Measurements from ENCODE around the gene REC8. TPM values are rescaled to one million over a fixed set of nuclear protein-coding genes. Genes with fewer than 3 reads are reported as not detected.

Gene REC8
- total RNA-seq, 1 experiment from 2014 or later = 0.66 TPM

- Histone ChIP-seq H3K36me3 (peaks cover 6% of the 10 kb centered on the region; the same call in 1 of the 2 replicates), H3K4me3 (no peak overlapping the region), H3K27me3 (no peaks in the 10 kb centered on the region), H3K9me3 (no peaks in the 10 kb centered on the region)
- no peak for DNase-seq
Observed at GRCh38 chr14:24224618-24225071, 52.8 kb downstream of the REC8 start.

GRCh38 chr14:24226473-24226872, 54.6 kb downstream of the REC8 start:
- H3K36me3 ChIP-seq = peaks cover 6% of the 10 kb centered on the region; the same call in 1 of the 2 replicates
- no peak overlapping the region for H3K4me3 ChIP-seq
- H3K27me3 ChIP-seq = no peaks in the 10 kb centered on the region
- no peak for DNase-seq
- no peaks in the 10 kb centered on the region for H3K9me3 ChIP-seq

- DNase-seq = no peak
- Histone ChIP-seq H3K27me3 (no peaks in the 10 kb centered on the region), H3K36me3 (peaks cover 6% of the 10 kb centered on the region; the same call in 1 of the 2 replicates), H3K4me3 (no peak overlapping the region), H3K9me3 (no peaks in the 10 kb centered on the region)
Observed at GRCh38 chr14:24228902-24229301, 57.0 kb downstream of the REC8 start.

Other genes starting within 250 kb of the REC8 start
- gene DHRS4, start 218.3 kb upstream of the REC8 start, total RNA-seq (2014; rRNA removed; shearing (Covaris generic); ENCODE audit: low replicate concordance) = 32.4 and 35.9 TPM in 2 replicates
- gene DHRS4L2, start 183.2 kb upstream of the REC8 start, total RNA-seq (2014; rRNA removed; shearing (Covaris generic); ENCODE audit: low replicate concordance) = 2.0 and 13.5 TPM in 2 replicates
- not detected in 2 replicates for gene CARMIL3, start 120.1 kb upstream of the REC8 start, total RNA-seq (2014; rRNA removed; shearing (Covaris generic); ENCODE audit: low replicate concordance)
- not detected in 2 replicates for gene CPNE6, start 100.5 kb upstream of the REC8 start, total RNA-seq (2014; rRNA removed; shearing (Covaris generic); ENCODE audit: low replicate concordance)
- gene PCK2, start 77.8 kb upstream of the REC8 start, total RNA-seq (2014; rRNA removed; shearing (Covaris generic); ENCODE audit: low replicate concordance) = 6.7 and 27.5 TPM in 2 replicates
- gene DCAF11, start 57.3 kb upstream of the REC8 start, total RNA-seq (2014; rRNA removed; shearing (Covaris generic); ENCODE audit: low replicate concordance) = 22.7 and 64.7 TPM in 2 replicates
- gene NRL, start 57.1 kb upstream of the REC8 start, total RNA-seq (2014; rRNA removed; shearing (Covaris generic); ENCODE audit: low replicate concordance) = 1.9 and 4.9 TPM in 2 replicates
- 0.79 TPM in 1 of 2 replicates, not detected in the other for gene FITM1, start 41.4 kb upstream of the REC8 start, total RNA-seq (2014; rRNA removed; shearing (Covaris generic); ENCODE audit: low replicate concordance)
- gene PSME1, start 35.9 kb upstream of the REC8 start, total RNA-seq (2014; rRNA removed; shearing (Covaris generic); ENCODE audit: low replicate concordance) = 37.5 and 39.3 TPM in 2 replicates
- 7.2 and 15.7 TPM in 2 replicates for gene EMC9, start 30.5 kb upstream of the REC8 start, total RNA-seq (2014; rRNA removed; shearing (Covaris generic); ENCODE audit: low replicate concordance)
- 84.9 and 111 TPM in 2 replicates for gene PSME2, start 25.5 kb upstream of the REC8 start, total RNA-seq (2014; rRNA removed; shearing (Covaris generic); ENCODE audit: low replicate concordance)
- 39.6 and 52.1 TPM in 2 replicates for gene RNF31, start 24.6 kb upstream of the REC8 start, total RNA-seq (2014; rRNA removed; shearing (Covaris generic); ENCODE audit: low replicate concordance)
- gene IRF9, start 10.8 kb upstream of the REC8 start, total RNA-seq (2014; rRNA removed; shearing (Covaris generic); ENCODE audit: low replicate concordance) = 15.8 and 26.4 TPM in 2 replicates
- gene IPO4, start 16.7 kb downstream of the REC8 start, total RNA-seq (2014; rRNA removed; shearing (Covaris generic); ENCODE audit: low replicate concordance) = 41.0 and 60.5 TPM in 2 replicates
- 25.2 and 39.3 TPM in 2 replicates for gene TM9SF1, start 23.4 kb downstream of the REC8 start, total RNA-seq (2014; rRNA removed; shearing (Covaris generic); ENCODE audit: low replicate concordance)
- gene TSSK4, start 33.6 kb downstream of the REC8 start, total RNA-seq (2014; rRNA removed; shearing (Covaris generic); ENCODE audit: low replicate concordance) = not detected in 2 replicates
- gene CHMP4A, start 41.4 kb downstream of the REC8 start, total RNA-seq (2014; rRNA removed; shearing (Covaris generic); ENCODE audit: low replicate concordance) = 20.0 and 75.5 TPM in 2 replicates
- gene MDP1, start 44.0 kb downstream of the REC8 start, total RNA-seq (2014; rRNA removed; shearing (Covaris generic); ENCODE audit: low replicate concordance) = 2.5 and 4.5 TPM in 2 replicates
- gene NEDD8, start 60.3 kb downstream of the REC8 start, total RNA-seq (2014; rRNA removed; shearing (Covaris generic); ENCODE audit: low replicate concordance) = 138 and 173 TPM in 2 replicates
- gene GMPR2, start 60.8 kb downstream of the REC8 start, total RNA-seq (2014; rRNA removed; shearing (Covaris generic); ENCODE audit: low replicate concordance) = 54.0 and 60.9 TPM in 2 replicates
- gene TINF2, start 70.5 kb downstream of the REC8 start, total RNA-seq (2014; rRNA removed; shearing (Covaris generic); ENCODE audit: low replicate concordance) = 23.6 and 36.7 TPM in 2 replicates
- gene TGM1, start 91.1 kb downstream of the REC8 start, total RNA-seq (2014; rRNA removed; shearing (Covaris generic); ENCODE audit: low replicate concordance) = 0.86 and 2.0 TPM in 2 replicates
- gene RABGGTA, start 99.5 kb downstream of the REC8 start, total RNA-seq (2014; rRNA removed; shearing (Covaris generic); ENCODE audit: low replicate concordance) = 1.7 and 2.6 TPM in 2 replicates
- 1.5 and 2.5 TPM in 2 replicates for gene DHRS1, start 127.7 kb downstream of the REC8 start, total RNA-seq (2014; rRNA removed; shearing (Covaris generic); ENCODE audit: low replicate concordance)
- 6.6 and 10.6 TPM in 2 replicates for gene NOP9, start 127.8 kb downstream of the REC8 start, total RNA-seq (2014; rRNA removed; shearing (Covaris generic); ENCODE audit: low replicate concordance)
- gene CIDEB, start 135.9 kb downstream of the REC8 start, total RNA-seq (2014; rRNA removed; shearing (Covaris generic); ENCODE audit: low replicate concordance) = not detected in 2 replicates
- gene LTB4R2, start 138.1 kb downstream of the REC8 start, total RNA-seq (2014; rRNA removed; shearing (Covaris generic); ENCODE audit: low replicate concordance) = 0.59 and 0.82 TPM in 2 replicates
- 1.4 and 1.5 TPM in 2 replicates for gene LTB4R, start 139.4 kb downstream of the REC8 start, total RNA-seq (2014; rRNA removed; shearing (Covaris generic); ENCODE audit: low replicate concordance)
- not detected in 2 replicates for gene ADCY4, start 163.0 kb downstream of the REC8 start, total RNA-seq (2014; rRNA removed; shearing (Covaris generic); ENCODE audit: low replicate concordance)
- gene RIPK3, start 167.9 kb downstream of the REC8 start, total RNA-seq (2014; rRNA removed; shearing (Covaris generic); ENCODE audit: low replicate concordance) = not detected in 2 replicates
- gene NFATC4, start 196.1 kb downstream of the REC8 start, total RNA-seq (2014; rRNA removed; shearing (Covaris generic); ENCODE audit: low replicate concordance) = 4.9 and 14.5 TPM in 2 replicates
- 0.30 TPM in 1 of 2 replicates, not detected in the other for gene NYNRIN, start 226.9 kb downstream of the REC8 start, total RNA-seq (2014; rRNA removed; shearing (Covaris generic); ENCODE audit: low replicate concordance)